Endodermal cell (in vitro differentiated cells): ENCODE results near the gene SCFD2. TPM values are rescaled to one million over a fixed set of nuclear protein-coding genes. Genes with fewer than 3 reads are reported as not detected.
"Not testable (repeated sequence)": the region's sequence is repeated elsewhere in the genome, so short reads cannot be mapped to it uniquely, and the experiment has no call there.

ENCODE experiments used
- DNase-seq: peaks from one replicate; pipeline ENCODE4 v3.0.0-alpha.2; 2017
- H3K27ac ChIP-seq: 2 replicates; pipeline ENCODE4 v1.5.1; 2013; ENCODE audit warnings: mild to moderate bottlenecking, low read depth, low read length, moderate library complexity
- H3K27me3 ChIP-seq: 2 replicates; pipeline ENCODE4 v1.6.1; 2013; ENCODE audit warnings: mild to moderate bottlenecking, low read length, moderate library complexity; ENCODE audit not compliant: insufficient read depth, control insufficient read depth, poor library complexity, severe bottlenecking
- H3K36me3 ChIP-seq: 2 replicates; pipeline ENCODE4 v1.7.0; 2013; ENCODE audit warnings: mild to moderate bottlenecking, low read length, moderate library complexity; ENCODE audit not compliant: control insufficient read depth, insufficient read depth
- H3K4me1 ChIP-seq: one replicate; pipeline ENCODE4 v1.7.0; 2013; ENCODE audit warnings: low read length; ENCODE audit not compliant: control insufficient read depth, insufficient read depth
- H3K4me3 ChIP-seq: 2 replicates; pipeline ENCODE4 v1.5.1; 2013; ENCODE audit warnings: mild to moderate bottlenecking, low read length, moderate library complexity
- H3K9ac ChIP-seq: 2 replicates; pipeline ENCODE4 v1.6.1; 2013; ENCODE audit warnings: mild to moderate bottlenecking, low read length, moderate library complexity; ENCODE audit not compliant: poor library complexity, severe bottlenecking; ENCODE audit errors: extremely low read depth
- H3K9me3 ChIP-seq: 2 replicates; pipeline ENCODE4 v1.6.1; 2013; ENCODE audit warnings: mild to moderate bottlenecking, low read length, moderate library complexity; ENCODE audit not compliant: control insufficient read depth
- H3K27ac Mint-ChIP-seq: 2 replicates; pipeline ENCODE4 v1.8.0; 2020; ENCODE audit warnings: mixed read lengths
- H3K27me3 Mint-ChIP-seq: 2 replicates; pipeline ENCODE4 v1.8.0; 2021; ENCODE audit warnings: mild to moderate bottlenecking, mixed read lengths; ENCODE audit not compliant: insufficient read depth
- H3K36me3 Mint-ChIP-seq: 2 replicates; pipeline ENCODE4 v1.8.0; 2020; ENCODE audit warnings: low read depth, mixed read lengths
- H3K4me1 Mint-ChIP-seq: 2 replicates; pipeline ENCODE4 v1.8.0; 2020; ENCODE audit warnings: mixed read lengths
- H3K4me3 Mint-ChIP-seq: 2 replicates; pipeline ENCODE4 v1.8.0; 2020; ENCODE audit warnings: mild to moderate bottlenecking, moderate library complexity, mixed read lengths
- H3K9me3 Mint-ChIP-seq: 2 replicates; pipeline ENCODE4 v1.8.0; 2020; ENCODE audit warnings: mild to moderate bottlenecking, mixed read lengths
- CTCF ChIP-seq: fragments of 200-600 bp; sonication (generic); conservative IDR thresholded peaks from 2 replicates; pipeline ENCODE4 v1.5.0; 2021; ENCODE audit warnings: antibody characterized with exemption, mild to moderate bottlenecking
- WGBS, 2 experiments: methylation state at CpG; one replicate each; pipeline versions ENCODE4 v1.1.5 to v1.1.7; 2013; ENCODE audit warnings: missing lambda C conversion rate in 2 of 2, mixed read lengths in 1 of 2; ENCODE audit not compliant: insufficient coverage in 1 of 2, insufficient read length in 1 of 2; 5-methylcytosine and 5-hydroxymethylcytosine counted together
- long read RNA-seq, 4 experiments: library from polyadenylated mRNA in 2 of 4; library from RNA in 1 of 4; library from capped mRNA in 1 of 4; stranded (forward) in 3 of 4; unstranded in 1 of 4; transcript quantifications; one replicate each; pipeline ENCODE4 v2.0.0, GENCODE V29; 2020 to 2021; ENCODE audit warnings: inconsistent platforms in 1 of 4
- polyA plus RNA-seq, 2 experiments: library from polyadenylated mRNA; stranded (reverse); fragments of 50-300 nt; gene quantifications; one replicate each; pipeline ENCODE4 v1.2.3, GENCODE V29; 2013
- total RNA-seq, 2 donors: library from RNA; stranded (reverse); fragmentation: NEBNext Ultra II Directional in 1 of 2; extraction: Animal tissue kit (Norgen Biotek cat#: 25700) in 1 of 2; gene quantifications; 2 replicates in 1 of 2; 3 replicates in 1 of 2; pipeline ENCODE4 v1.2.1, GENCODE V29; 2021

The SCFD2 gene
- 1 to 10 TPM; 5.7 to 6.5 TPM for total RNA-seq
- 6.2 TPM for polyA plus RNA-seq (2013, experiment 1 of 2)
- polyA plus RNA-seq (2013, experiment 2 of 2): 6.2 TPM
- long read RNA-seq, experiment 1, partial matches to known transcripts: 0 of 1 reads
- long read RNA-seq, experiment 1, other reads (novel, unspliced or antisense): 1 of 1 reads
- long read RNA-seq, experiment 2, partial matches to known transcripts: 0 of 2 reads
- long read RNA-seq, experiment 2, other reads (novel, unspliced or antisense): 2 of 2 reads
- long read RNA-seq, experiment 3, partial matches to known transcripts: 4 of 5 reads
- long read RNA-seq, experiment 3, other reads (novel, unspliced or antisense): 0 of 5 reads
- long read RNA-seq, experiment 4: 0 reads

GRCh38 chr4:53365486-53366300, at the start of gene SCFD2:
SCFD2 (minus strand) TSS chr4:53366061.
- peak; percentile 99 for DNase-seq
- Histone ChIP-seq H3K9me3 (no peaks in the 10 kb centered on the region), H3K4me1 (no peaks in the 10 kb centered on the region), H3K36me3 (no peaks in the 10 kb centered on the region), H3K27me3 (peaks cover 30% of the 10 kb centered on the region), H3K9ac (peak within 1 kb of the TSS; percentile 47), H3K27ac (no peak within 1 kb of the TSS), H3K4me3 (peak within 1 kb of the TSS; percentile 97)
- H3K4me1 Mint-ChIP-seq: peaks cover 8% of the 10 kb centered on the region
- H3K4me3 Mint-ChIP-seq: peak within 1 kb of the TSS; percentile 83
- peak within 1 kb of the TSS; percentile 66 for H3K27ac Mint-ChIP-seq
- WGBS, 2 experiments: 0 to 1% methylated on average over 40 to 51 of the region's 51 CpGs
- TF ChIP-seq CTCF: no peak
- H3K27me3 Mint-ChIP-seq: peaks cover 35% of the 10 kb centered on the region
- H3K36me3 Mint-ChIP-seq: no peaks in the 10 kb centered on the region
- no peaks in the 10 kb centered on the region for H3K9me3 Mint-ChIP-seq

DNA sequence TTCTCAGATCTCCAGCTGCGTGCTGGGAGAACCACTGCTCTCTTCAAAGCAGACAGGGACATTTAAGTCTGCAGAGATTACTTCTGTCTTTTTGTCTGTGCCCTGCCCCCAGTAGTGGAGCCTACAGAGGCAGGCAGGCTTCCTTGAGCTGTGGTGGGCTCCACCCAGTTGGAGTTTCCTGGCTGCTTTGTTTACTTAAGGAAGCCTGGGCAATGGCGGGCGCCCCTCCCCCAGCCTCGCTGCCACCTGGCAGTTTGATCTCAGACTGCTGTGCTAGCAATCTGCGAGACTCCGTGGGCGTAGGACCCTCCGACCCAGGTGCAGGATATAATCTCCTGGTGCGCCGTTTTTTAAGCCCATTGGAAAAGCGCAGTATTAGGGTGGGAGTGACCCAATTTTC, 43.6 kb upstream of the SCFD2 start:
- not testable (repeated sequence) for H3K9ac ChIP-seq, H3K27me3 ChIP-seq
- peaks cover 61% of the 10 kb centered on the region for H3K36me3 Mint-ChIP-seq

DNA sequence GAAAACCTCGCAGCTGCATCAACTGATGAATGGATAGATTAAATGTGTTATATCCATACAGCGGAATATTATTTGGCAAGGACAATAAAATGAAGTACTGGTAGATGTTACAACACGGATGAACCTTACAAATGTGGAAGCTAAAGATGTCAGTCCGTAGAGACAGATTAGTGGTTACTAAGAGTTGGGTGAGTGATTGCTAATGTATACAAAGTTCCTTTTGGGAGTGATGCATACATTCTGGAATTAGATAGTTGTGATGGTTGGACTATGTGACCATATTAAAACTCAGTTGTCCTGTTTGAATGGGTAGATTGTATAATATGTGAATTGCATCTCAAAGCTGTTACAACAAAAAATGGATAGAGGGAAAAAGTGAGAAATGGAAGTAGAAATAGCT, 14.4 kb upstream of the SCFD2 start:
- peaks cover 44% of the 10 kb centered on the region for H3K36me3 ChIP-seq
- peaks cover 28% of the 10 kb centered on the region for H3K36me3 Mint-ChIP-seq
- H3K27ac Mint-ChIP-seq: no peak overlapping the region
- H3K4me3 Mint-ChIP-seq: no peak overlapping the region
- no peaks in the 10 kb centered on the region for H3K9me3 Mint-ChIP-seq
- peak overlapping the region; percentile 88 for H3K4me3 ChIP-seq
- H3K27ac ChIP-seq: no peak overlapping the region
- H3K4me1 Mint-ChIP-seq: peaks cover 35% of the 10 kb centered on the region
- H3K27me3 Mint-ChIP-seq: no peaks in the 10 kb centered on the region
- WGBS, 2 experiments: 93 to 95% methylated on average over 4 of the region's 4 CpGs
- H3K27me3 ChIP-seq: no peaks in the 10 kb centered on the region
- H3K4me1 ChIP-seq: no peaks in the 10 kb centered on the region
- H3K9ac ChIP-seq: no peak overlapping the region
- H3K9me3 ChIP-seq: no peaks in the 10 kb centered on the region
- no peak for DNase-seq
- TF ChIP-seq CTCF: no peak

More for the DNA sequence above, 43.6 kb upstream of the SCFD2 start:
- H3K4me3 Mint-ChIP-seq, DNase-seq, H3K27me3 Mint-ChIP-seq, H3K4me1 Mint-ChIP-seq, H3K4me1 ChIP-seq, H3K4me3 ChIP-seq, H3K27ac Mint-ChIP-seq, H3K27ac ChIP-seq: not testable (repeated sequence)
- peaks cover 46% of the 10 kb centered on the region for H3K9me3 Mint-ChIP-seq
- 96 to 97% methylated on average over 5 to 11 of the region's 11 CpGs for WGBS, 2 experiments
- peaks cover 18% of the 10 kb centered on the region for H3K36me3 ChIP-seq
- peaks cover 21% of the 10 kb centered on the region for H3K9me3 ChIP-seq
